ENCODE data around the gene SMIM35.

The SMIM35 gene

DNA sequence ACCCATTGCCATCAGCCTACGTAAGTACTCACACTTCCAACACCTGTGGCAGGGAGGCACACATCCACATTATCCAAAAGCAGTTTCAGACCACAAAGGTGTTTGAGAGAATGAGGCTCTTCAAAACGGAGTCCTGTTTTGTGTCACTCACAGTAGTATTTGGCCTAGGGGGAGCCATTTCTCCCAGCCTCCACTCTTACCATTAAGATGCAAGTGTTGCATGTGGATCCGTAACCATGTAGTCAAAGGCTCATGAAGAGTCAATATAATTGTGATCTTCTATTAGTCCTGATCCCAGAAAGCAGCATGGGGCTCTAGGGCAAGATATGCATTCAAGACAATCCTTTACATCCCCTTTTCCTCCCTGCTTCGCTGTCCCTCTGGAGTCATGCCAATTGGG, 59.1 kb downstream of the SMIM35 start:
- no peak for DNase-seq (ENCODE audit: low read depth)

DNA sequence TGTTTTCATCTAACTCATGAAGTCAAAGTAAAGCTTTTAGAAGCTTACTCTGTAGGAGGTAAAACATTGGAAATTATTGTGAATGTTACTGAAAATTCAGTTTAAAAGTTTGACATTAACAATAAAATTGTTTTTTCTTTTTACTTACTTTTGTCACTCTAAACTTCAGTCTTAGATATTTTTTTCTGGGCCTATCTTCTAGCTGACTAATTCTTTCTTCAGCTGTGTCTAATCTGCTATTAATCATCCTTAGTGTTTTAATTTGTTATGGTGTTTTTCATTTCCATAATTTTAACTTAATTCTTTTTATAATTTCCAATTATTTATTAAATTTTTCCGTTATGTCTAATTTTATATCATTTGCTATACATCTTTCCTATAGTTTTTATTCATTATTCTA, 65.6 kb downstream of the SMIM35 start:
- no peak for DNase-seq (ENCODE audit: low read depth)

DNA sequence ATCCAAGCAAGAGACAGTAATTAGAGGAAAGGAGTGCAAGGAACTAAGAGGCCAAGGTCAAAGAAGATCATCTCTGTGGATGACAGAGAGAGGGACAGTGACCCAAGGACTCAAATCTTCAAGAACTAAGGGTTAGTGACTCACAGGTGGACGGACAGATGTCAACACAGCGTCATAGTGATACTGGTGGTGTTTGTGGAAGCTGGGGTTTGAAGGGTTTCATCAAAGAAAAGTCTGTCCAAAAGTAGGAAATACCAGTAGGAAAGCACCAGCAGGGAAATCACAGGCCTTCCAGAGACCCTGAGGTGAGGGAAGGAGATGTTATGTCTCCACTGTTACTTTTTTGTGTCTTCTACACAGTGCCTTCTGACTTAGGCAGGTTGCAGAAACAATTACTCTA, 68.4 kb downstream of the SMIM35 start:
- DNase-seq (ENCODE audit: low read depth): no peak

GRCh38 chr11:118017631-118018315, 69.0 kb downstream of the SMIM35 start:
- DNase-seq (ENCODE audit: low read depth): no peak

GRCh38 chr11:118017111-118017510, 69.7 kb downstream of the SMIM35 start:
- DNase-seq (ENCODE audit: low read depth): no peak

DNA sequence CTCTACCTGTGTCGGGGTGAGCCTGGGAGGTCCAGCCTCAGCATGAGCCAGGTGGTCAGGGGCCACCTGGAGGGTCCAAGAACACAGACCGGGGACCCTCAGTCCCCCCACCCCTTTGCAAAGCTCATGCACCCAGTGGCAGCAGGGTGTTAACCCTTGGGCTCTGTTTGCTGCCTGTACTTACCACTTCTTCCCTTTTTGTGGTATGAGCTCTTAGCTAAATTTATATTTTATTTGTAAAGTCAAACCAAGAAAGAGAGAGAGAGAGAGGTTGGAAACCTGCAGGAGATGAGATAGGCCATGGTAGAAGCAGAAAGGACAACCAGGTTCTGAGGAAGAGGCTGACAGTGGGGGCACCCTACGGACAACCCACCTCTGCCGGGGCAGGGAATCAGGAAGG, 70.7 kb downstream of the SMIM35 start:
- DNase-seq (ENCODE audit: low read depth): no peak

GRCh38 chr11:118015385-118015841, 71.3 kb downstream of the SMIM35 start:
- DNase-seq (ENCODE audit: low read depth): no peak

GRCh38 chr11:118014022-118014421, 72.7 kb downstream of the SMIM35 start:
- no peak for DNase-seq (ENCODE audit: low read depth)

DNA sequence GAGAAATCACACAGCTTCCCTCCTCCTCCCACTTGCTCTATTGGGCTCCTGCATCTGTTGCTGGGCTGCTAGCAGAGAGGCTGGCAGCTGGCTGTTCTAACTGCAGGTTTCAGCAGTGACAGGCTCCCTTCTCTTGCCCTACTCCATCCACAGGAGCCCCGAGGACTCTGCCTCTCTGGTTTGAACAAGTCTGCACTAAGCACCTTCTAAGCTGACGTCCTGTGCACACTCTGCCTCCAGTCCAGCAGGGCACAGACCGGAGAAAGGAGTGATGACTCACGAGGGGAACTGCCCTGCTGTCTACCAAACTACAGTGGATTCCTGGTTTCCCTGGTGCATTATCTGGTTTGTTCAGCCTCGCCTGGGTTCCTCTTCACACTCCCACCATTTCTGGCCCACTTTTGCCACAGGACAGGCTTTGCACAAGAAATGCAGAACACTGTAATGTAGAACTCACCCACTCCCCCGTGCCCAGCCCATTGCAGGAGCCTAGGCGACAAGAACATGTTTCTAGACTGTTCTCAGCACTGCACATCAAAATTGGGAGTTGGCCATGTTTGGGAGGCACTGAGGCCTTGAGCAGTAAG, 74.6 kb downstream of the SMIM35 start:
- peak; percentile 9 for DNase-seq (ENCODE audit: low read depth)

DNA sequence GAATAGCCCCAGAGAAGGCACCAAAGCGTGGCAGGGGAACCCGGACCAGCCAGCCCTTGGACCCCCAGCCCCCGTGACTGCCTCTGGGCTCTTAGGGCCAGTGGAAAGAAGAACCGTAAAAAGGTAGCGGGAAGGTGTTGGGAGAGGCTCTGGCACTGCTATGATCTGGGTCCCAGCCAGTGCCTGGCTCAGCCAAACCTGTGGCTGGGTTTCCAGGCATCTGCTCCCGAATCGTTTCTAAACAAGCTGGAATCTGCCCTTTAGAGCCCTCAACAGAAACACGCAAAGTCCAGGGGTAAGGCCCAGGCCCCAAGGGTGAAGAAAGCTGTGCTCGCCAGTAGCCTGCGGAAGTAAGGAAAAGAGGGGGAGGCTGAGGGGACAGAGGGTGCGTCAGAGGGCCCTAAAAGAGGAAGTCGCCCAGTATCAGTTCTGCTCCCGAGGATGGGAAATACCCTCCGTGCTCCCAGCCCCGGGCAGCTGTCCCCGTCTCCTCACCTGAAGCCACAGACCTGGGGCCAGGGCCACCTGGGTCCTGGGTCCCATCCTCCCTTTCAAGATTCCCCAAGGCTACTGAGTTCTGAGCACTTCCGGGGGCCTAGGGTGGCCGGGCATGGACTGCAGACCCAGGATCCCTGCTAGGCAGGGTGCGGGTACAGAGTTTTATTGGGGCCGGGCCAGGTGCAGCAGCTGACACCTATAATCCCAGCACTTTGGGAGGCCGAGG, 75.9 kb downstream of the SMIM35 start:
- DNase-seq (ENCODE audit: low read depth): no peak

DNA sequence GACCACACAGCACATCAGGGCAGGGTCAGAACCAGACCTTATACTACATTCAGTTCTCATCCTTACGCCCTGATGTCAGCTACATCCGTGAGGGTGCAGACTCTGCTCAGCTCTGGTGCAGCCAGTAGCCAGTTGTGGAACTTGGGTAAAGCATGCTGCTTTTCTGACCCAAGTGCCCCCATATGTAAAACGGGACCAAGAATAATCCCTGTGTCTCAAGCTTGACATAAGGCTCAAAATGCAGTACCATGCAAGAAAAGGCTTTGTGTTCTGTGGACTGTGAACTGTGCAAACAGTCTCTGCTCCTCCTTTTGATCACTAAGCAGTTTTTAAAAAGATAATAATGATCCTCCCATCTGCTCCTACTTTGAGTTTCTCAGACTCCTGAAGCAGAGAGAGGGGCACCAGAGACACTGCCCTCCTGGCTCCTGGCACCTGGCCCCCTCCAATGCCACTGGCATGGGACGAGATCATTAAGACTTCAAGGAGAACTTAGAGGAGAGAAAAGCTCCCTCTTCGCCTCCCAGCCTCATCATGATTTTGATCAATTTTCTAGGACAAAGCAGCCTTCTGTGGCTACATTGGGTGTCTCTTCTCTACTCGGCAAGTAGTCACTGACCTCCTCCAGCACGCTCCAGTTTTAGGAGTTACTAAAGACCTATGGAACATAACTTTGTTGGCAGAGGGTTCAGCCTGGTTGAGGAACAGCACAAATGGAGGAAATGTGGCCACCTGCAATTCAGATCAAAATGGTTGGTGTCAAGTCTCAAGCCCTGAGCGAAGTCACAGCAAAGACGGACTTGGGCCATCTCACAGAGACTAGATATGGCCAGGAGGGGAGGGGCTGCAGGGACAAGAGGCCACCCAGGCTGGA, 76.7 kb downstream of the SMIM35 start:
- DNase-seq (ENCODE audit: low read depth): no peak

GRCh38 chr11:118008271-118008911, 78.4 kb downstream of the SMIM35 start:
- no peak for DNase-seq (ENCODE audit: low read depth)

GRCh38 chr11:118007563-118008270, 79.0 kb downstream of the SMIM35 start:
- DNase-seq (ENCODE audit: low read depth): peak; percentile 12

GRCh38 chr11:118007040-118007439, 79.7 kb downstream of the SMIM35 start:
- DNase-seq (ENCODE audit: low read depth): no peak

- DNase-seq (ENCODE audit: low read depth): no peak
Observed at GRCh38 chr11:118006153-118006534, 80.6 kb downstream of the SMIM35 start.

DNA sequence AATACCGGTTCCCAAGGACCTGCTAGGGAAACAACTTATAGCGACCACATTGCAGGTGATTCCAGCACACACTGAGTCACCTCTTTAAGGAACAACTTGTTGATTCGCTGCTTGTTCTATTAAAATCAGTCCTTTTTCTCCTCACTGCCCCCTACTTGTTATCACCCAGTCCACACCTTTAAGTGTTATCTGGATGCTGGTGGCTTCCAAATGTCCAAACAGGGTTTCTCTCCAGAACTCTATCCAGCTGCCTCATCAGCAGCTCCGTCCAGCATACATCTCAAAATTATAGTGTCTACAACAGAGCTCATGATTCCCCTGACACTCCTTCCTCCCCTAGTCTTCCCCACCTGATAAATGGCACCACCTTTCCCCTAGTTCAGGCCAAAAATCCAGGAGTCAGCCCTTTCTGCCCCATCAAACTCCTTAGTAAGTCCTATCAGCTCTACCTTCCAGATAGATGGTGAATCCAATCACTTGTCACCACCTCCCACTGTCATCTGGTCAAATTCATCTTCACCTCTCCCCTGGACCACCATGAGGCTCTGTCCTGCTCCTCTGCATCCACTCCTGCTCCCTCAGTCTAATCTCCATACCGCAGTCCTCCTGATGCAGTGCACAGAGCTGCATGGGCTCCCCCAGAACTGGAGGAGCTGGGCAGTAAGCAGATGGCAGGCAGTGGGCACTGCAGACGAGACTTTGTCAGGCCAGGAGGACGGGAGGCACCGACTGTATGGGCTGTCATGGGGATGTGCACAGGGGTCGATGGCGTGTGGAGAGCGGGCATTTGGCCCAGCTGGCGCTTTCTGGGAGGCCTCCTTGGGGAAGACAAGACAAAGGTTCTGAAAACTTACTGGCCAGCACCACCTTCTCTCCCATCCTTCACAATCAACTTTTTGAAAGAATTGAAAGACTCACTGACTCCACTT, 81.3 kb downstream of the SMIM35 start:
- no peak for DNase-seq (ENCODE audit: low read depth)

- no peak for DNase-seq (ENCODE audit: low read depth)
Observed at GRCh38 chr11:118004543-118005223, 82.1 kb downstream of the SMIM35 start.

DNA sequence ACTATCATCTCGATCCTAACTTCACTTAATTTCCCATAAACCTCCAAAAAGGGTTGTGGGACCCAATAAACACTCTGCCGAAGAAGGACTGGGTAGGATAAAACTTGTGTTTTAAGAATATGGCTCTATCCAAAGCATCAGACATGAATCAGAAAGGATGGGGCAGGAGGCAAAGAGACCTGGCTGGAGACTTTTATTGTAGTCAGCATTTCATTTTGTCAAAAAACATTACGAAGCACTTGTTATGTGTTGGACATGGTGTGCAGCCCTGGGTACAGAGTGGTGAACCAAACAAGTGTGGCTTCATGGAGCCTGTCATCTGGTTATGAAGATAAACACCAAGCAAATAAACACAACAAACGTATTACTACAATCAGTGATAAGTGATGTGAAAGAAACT, 83.3 kb downstream of the SMIM35 start:
- no peak for DNase-seq (ENCODE audit: low read depth)
